Measurements from ENCODE around the gene XK. TPM values are rescaled to one million over a fixed set of nuclear protein-coding genes. Genes with fewer than 3 reads are reported as not detected.
"Not testable (repeated sequence)": the region's sequence is repeated elsewhere in the genome, so short reads cannot be mapped to it uniquely, and the experiment has no call there.

XK gene
- total RNA-seq, 1 experiment from 2014 or later = 2.8 TPM

- Histone ChIP-seq H3K27ac (no peak overlapping the region), H3K4me1 (replicated peaks) (no peaks in the 10 kb centered on the region), H3K36me3 (no peaks in the 10 kb centered on the region), H3K4me3 (no peak overlapping the region), H3K9me3 (replicated peaks) (no peaks in the 10 kb centered on the region), H3K27me3 (replicated peaks) (no peaks in the 10 kb centered on the region)
- DNase-seq (ENCODE audit: low read depth in 1 of 2, low spot score in 2 of 2) = no peak
Measured at GRCh38 chrX:37752281-37752680, 66.7 kb downstream of the XK start.

- Histone ChIP-seq H3K4me1 (replicated peaks) (no peaks in the 10 kb centered on the region), H3K4me3 (no peak overlapping the region), H3K36me3 (no peaks in the 10 kb centered on the region), H3K27me3 (replicated peaks) (no peaks in the 10 kb centered on the region), H3K9me3 (replicated peaks) (no peaks in the 10 kb centered on the region), H3K27ac (no peak overlapping the region)
- no peak for DNase-seq (ENCODE audit: low read depth in 1 of 2, low spot score in 2 of 2)
Measured at GRCh38 chrX:37752936-37753335, 67.3 kb downstream of the XK start.

- no peaks in the 10 kb centered on the region for H3K36me3 ChIP-seq
- H3K4me1 ChIP-seq (replicated peaks) = no peaks in the 10 kb centered on the region
- H3K4me3 ChIP-seq = no peak overlapping the region
- H3K27ac ChIP-seq = no peak overlapping the region
- H3K27me3 ChIP-seq (replicated peaks) = no peaks in the 10 kb centered on the region
- H3K9me3 ChIP-seq (replicated peaks) = no peaks in the 10 kb centered on the region
- DNase-seq (ENCODE audit: low read depth in 1 of 2, low spot score in 2 of 2) = no peak
Measured at GRCh38 chrX:37753384-37753783, 67.8 kb downstream of the XK start.

GRCh38 chrX:37754516-37754915 is 68.9 kb downstream of the XK start:
- no peak for DNase-seq (ENCODE audit: low read depth in 1 of 2, low spot score in 2 of 2)
- Histone ChIP-seq H3K27ac (no peak overlapping the region), H3K4me1 (replicated peaks) (no peaks in the 10 kb centered on the region), H3K27me3 (replicated peaks) (no peaks in the 10 kb centered on the region), H3K9me3 (replicated peaks) (no peaks in the 10 kb centered on the region), H3K4me3 (no peak overlapping the region), H3K36me3 (no peaks in the 10 kb centered on the region)

DNA sequence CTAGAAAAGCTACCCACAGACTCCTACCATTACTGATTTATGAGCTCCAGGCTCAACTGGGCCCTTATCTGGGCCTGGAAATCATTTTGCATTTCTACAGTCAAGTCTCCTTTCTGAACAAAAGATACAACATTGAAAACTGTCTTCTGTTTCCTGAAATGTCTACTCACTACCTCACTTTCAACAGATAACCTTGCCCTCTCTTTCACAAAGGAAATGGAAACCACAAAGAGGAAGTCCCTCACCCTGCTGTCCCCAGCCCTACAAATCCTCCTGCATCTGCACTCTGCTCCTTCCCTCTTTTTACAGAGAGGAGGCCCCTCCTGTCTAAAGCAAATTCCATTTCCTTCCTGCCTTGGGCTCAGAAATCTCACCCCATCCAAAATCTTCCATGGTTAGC is 69.4 kb downstream of the XK start:
- Histone ChIP-seq H3K9me3 (replicated peaks) (no peaks in the 10 kb centered on the region), H3K4me1 (replicated peaks) (no peaks in the 10 kb centered on the region), H3K4me3 (no peak overlapping the region), H3K27ac (no peak overlapping the region), H3K36me3 (no peaks in the 10 kb centered on the region), H3K27me3 (replicated peaks) (no peaks in the 10 kb centered on the region)
- no peak for DNase-seq (ENCODE audit: low read depth in 1 of 2, low spot score in 2 of 2)

- H3K27ac ChIP-seq = no peak overlapping the region
- DNase-seq (ENCODE audit: low read depth in 1 of 2, low spot score in 2 of 2) = no peak
- no peaks in the 10 kb centered on the region for H3K27me3 ChIP-seq (replicated peaks)
- H3K36me3 ChIP-seq = no peaks in the 10 kb centered on the region
- no peaks in the 10 kb centered on the region for H3K4me1 ChIP-seq (replicated peaks)
- H3K4me3 ChIP-seq = no peak overlapping the region
- no peaks in the 10 kb centered on the region for H3K9me3 ChIP-seq (replicated peaks)
Measured at GRCh38 chrX:37757082-37757481, 71.5 kb downstream of the XK start.

- Histone ChIP-seq H3K27ac (no peak overlapping the region), H3K4me1 (replicated peaks) (no peaks in the 10 kb centered on the region), H3K27me3 (replicated peaks) (no peaks in the 10 kb centered on the region), H3K36me3 (no peaks in the 10 kb centered on the region), H3K9me3 (replicated peaks) (no peaks in the 10 kb centered on the region), H3K4me3 (no peak overlapping the region)
- DNase-seq (ENCODE audit: low read depth in 1 of 2, low spot score in 2 of 2) = no peak
Measured at GRCh38 chrX:37759351-37759750, 73.8 kb downstream of the XK start.

DNA sequence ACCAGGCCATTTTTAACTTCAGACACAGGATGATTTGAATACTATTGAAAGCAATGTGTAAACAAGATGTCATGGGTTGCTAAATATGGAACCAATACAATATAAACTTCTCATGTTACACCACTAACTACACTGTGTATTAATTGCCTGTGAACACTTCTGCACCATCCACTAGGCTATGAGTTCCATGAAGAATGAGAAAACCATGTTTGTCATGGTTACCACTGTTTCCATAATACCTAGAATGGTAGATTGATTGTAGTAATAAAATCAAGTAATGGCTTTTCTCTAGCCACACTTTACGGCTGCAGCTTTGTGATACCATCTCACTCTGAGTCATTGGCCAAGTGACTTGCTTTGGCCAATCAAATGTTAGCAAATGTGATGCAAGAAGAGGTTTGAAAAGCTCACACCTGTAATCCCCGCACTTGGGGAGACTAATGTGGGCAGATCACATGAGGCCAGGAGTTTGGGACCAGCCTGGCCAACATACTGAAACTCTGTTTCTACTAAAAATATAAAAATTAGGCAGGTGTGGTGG is 74.4 kb downstream of the XK start:
- Histone ChIP-seq H3K4me1 (replicated peaks) (no peaks in the 10 kb centered on the region), H3K36me3 (no peaks in the 10 kb centered on the region), H3K27me3 (replicated peaks) (no peaks in the 10 kb centered on the region), H3K27ac (no peak overlapping the region), H3K9me3 (replicated peaks) (no peaks in the 10 kb centered on the region), H3K4me3 (no peak overlapping the region)
- DNase-seq (ENCODE audit: low read depth in 1 of 2, low spot score in 2 of 2) = no peak

- no peak overlapping the region for H3K4me3 ChIP-seq
- H3K27ac ChIP-seq = no peak overlapping the region
- no peaks in the 10 kb centered on the region for H3K4me1 ChIP-seq (replicated peaks)
- H3K36me3 ChIP-seq = no peaks in the 10 kb centered on the region
- H3K27me3 ChIP-seq (replicated peaks) = no peaks in the 10 kb centered on the region
- no peaks in the 10 kb centered on the region for H3K9me3 ChIP-seq (replicated peaks)
- DNase-seq (ENCODE audit: low read depth in 1 of 2, low spot score in 2 of 2) = no peak
Measured at GRCh38 chrX:37763400-37763799, 77.8 kb downstream of the XK start.

- no peak for DNase-seq (ENCODE audit: low read depth in 1 of 2, low spot score in 2 of 2)
- Histone ChIP-seq H3K4me3 (no peak overlapping the region), H3K36me3 (no peaks in the 10 kb centered on the region), H3K9me3 (replicated peaks) (no peaks in the 10 kb centered on the region), H3K27ac (no peak overlapping the region), H3K27me3 (replicated peaks) (no peaks in the 10 kb centered on the region), H3K4me1 (replicated peaks) (no peaks in the 10 kb centered on the region)
Measured at GRCh38 chrX:37765507-37765906, 79.9 kb downstream of the XK start.

GRCh38 chrX:37767430-37767829 is 81.8 kb downstream of the XK start:
- Histone ChIP-seq H3K27ac (no peak overlapping the region), H3K36me3 (no peaks in the 10 kb centered on the region), H3K27me3 (replicated peaks) (no peaks in the 10 kb centered on the region), H3K9me3 (replicated peaks) (no peaks in the 10 kb centered on the region), H3K4me1 (replicated peaks) (no peaks in the 10 kb centered on the region), H3K4me3 (no peak overlapping the region)
- no peak for DNase-seq (ENCODE audit: low read depth in 1 of 2, low spot score in 2 of 2)

GRCh38 chrX:37768866-37769265 is 83.3 kb downstream of the XK start:
- not testable (repeated sequence) for H3K9me3 ChIP-seq (replicated peaks); H3K36me3 ChIP-seq; H3K4me1 ChIP-seq (replicated peaks); DNase-seq (ENCODE audit: low read depth in 1 of 2, low spot score in 2 of 2); H3K27me3 ChIP-seq (replicated peaks); H3K4me3 ChIP-seq; H3K27ac ChIP-seq

DNA sequence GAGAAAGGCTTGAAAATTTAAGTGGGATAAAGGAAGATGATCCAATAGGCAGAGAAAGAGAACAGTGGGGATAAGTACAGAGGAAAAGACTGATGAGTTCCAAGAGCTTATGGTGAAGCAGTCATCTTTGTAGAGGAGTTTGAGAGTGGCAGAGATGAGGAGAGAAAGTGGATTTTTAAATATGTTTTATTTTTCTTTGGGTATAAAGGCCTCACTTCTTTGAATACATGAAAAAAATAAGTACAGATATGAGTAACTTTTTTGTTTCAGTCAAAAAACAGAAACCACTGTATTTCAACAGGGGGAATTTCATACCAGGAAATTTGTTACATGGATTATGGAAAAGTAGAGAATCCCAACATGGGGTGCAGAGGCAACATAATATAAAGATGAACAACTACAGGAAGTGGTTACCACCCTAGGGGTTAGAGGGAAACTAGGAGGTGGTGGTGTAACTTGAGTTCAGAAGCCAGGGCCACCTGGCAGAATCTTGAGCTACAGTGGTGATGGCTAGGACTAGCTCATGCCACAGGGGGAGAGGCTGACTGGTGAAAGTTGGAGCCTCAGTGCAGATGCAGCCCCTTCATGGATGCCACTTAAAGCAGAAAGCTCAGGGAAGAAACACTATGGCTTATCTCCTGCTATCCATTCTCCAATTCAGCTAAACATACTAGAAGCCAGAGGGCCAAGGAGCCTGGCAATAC is 90.8 kb downstream of the XK start:
- H3K27me3 ChIP-seq (replicated peaks) = no peaks in the 10 kb centered on the region
- no peak overlapping the region for H3K4me3 ChIP-seq
- H3K9me3 ChIP-seq (replicated peaks) = no peaks in the 10 kb centered on the region
- no peak for DNase-seq (ENCODE audit: low read depth in 1 of 2, low spot score in 2 of 2)
- no peaks in the 10 kb centered on the region for H3K4me1 ChIP-seq (replicated peaks)
- no peak overlapping the region for H3K27ac ChIP-seq
- no peaks in the 10 kb centered on the region for H3K36me3 ChIP-seq

- Histone ChIP-seq H3K4me1 (replicated peaks) (no peaks in the 10 kb centered on the region), H3K4me3 (no peak overlapping the region), H3K27ac (no peak overlapping the region), H3K9me3 (replicated peaks) (no peaks in the 10 kb centered on the region), H3K36me3 (no peaks in the 10 kb centered on the region), H3K27me3 (replicated peaks) (no peaks in the 10 kb centered on the region)
- no peak for DNase-seq (ENCODE audit: low read depth in 1 of 2, low spot score in 2 of 2)
Measured at GRCh38 chrX:37776987-37777325, 91.4 kb downstream of the XK start.

DNA sequence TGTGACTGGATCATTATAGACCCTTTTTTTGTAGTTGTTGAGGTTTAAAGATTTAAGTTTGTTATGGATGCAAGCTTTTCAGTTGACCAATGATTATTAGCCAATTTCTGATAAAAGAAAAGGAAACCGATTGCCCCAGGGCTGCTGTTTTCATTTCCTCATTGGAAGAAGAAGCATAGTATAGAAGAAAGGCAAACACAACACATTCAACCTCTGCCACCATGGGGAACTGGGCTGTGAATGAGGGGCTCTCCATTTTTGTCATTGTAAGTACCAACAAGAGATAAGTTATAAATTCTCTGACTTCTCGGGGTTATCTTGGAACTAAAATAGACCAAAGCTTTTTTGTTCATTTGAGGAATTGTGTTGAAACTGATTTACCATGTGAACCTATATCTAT is 94.3 kb downstream of the XK start, which contains the start of gene CYBB:
Gene CYBB (plus strand): TSS at position 203 of the 400 bp plus-strand sequence. CDS start 19 bp downstream, at position 222.
- Histone ChIP-seq H3K9me3 (replicated peaks) (no peaks in the 10 kb centered on the region), H3K4me1 (replicated peaks) (no peaks in the 10 kb centered on the region), H3K4me3 (no peak within 1 kb of the TSS), H3K36me3 (no peaks in the 10 kb centered on the region), H3K27ac (no peak within 1 kb of the TSS), H3K27me3 (replicated peaks) (no peaks in the 10 kb centered on the region)
- DNase-seq (ENCODE audit: low read depth in 1 of 2, low spot score in 2 of 2) = no peak
